K562 (cell line): ENCODE data around the gene CALCOCO2. TPM values are rescaled to one million over a fixed set of nuclear protein-coding genes. Genes with fewer than 3 reads are reported as not detected.

Experiments
- ATAC-seq: fragments of 200-7000 bp; cut with Tn5 transposase; 3 replicates; pipeline ENCODE4 v1.9.1; 2020; ENCODE audit warnings: moderate library complexity
- BruUV-seq: library from RNA; stranded (reverse); fragments of 400-500 nt; replicated peaks from 2 replicates; lab custom pipeline; 2021; lab: Mats Ljungman, UMichigan
- CTCF ChIA-PET: fragments of 300-600 bp; formaldehyde crosslinking; extraction: SDS; loops from one replicate; lab custom pipeline; 2021; ENCODE audit warnings: low intra/inter-chr PET ratio; lab: Yijun Ruan, JAX
- POLR2A ChIA-PET: fragments of 300-600, 350-650 bp; sonication (Branson Sonifier 250); formaldehyde crosslinking; extraction: SDS; loops from one replicate; lab custom pipeline; 2021; ENCODE audit warnings: antibody characterized with exemption, inconsistent platforms; lab: Yijun Ruan, JAX
- DNase-seq, 4 experiments: peaks; one replicate each; pipeline versions ENCODE4 v3.0.0 to v3.0.0-alpha.2; 2011 to 2018; ENCODE audit warnings: low spot score in 3 of 4, mixed read lengths in 3 of 4; ENCODE audit errors: extremely low read depth in 1 of 4
- FAIRE-seq: peaks from 2 replicates; lab custom pipeline; 2011; peaks lifted over from hg19 to GRCh38; lab: Jason Lieb, UNC
- H2AFZ ChIP-seq: 2 replicates; pipeline ENCODE4 v1.6.0; 2011; ENCODE audit warnings: low read depth, low read length, control low read depth, inconsistent platforms
- H3K27ac ChIP-seq: fragments of 200-600 bp; 3 replicates; pipeline ENCODE4 v1.8.0; 2011; ENCODE audit warnings: low read depth, mild to moderate bottlenecking, control low read depth, inconsistent platforms, low read length, moderate library complexity, mixed read lengths; ENCODE audit errors: extremely low read depth
- H3K27me3 ChIP-seq, 2 experiments: fragments of 300-600 bp in 1 of 2; 2 replicates in 1 of 2; 3 replicates in 1 of 2; pipeline versions ENCODE4 v1.6.0 to v1.8.0; 2011; ENCODE audit warnings: inconsistent platforms in 2 of 2, low read length in 2 of 2, mild to moderate bottlenecking in 1 of 2, mixed read lengths in 1 of 2, moderate library complexity in 1 of 2; ENCODE audit not compliant: control insufficient read depth in 2 of 2, insufficient read depth in 2 of 2
- H3K36me3 ChIP-seq: fragments of 300-600 bp; 3 replicates; pipeline ENCODE4 v1.8.0; 2011; ENCODE audit warnings: mild to moderate bottlenecking, low read length, inconsistent platforms; ENCODE audit not compliant: control insufficient read depth, insufficient read depth
- H3K4me1 ChIP-seq, 2 experiments: fragments of 200-600 bp in 1 of 2; replicated peaks in 1 of 2; 2 replicates in 1 of 2; 3 replicates in 1 of 2; pipeline versions ENCODE4 v1.5.1 to v1.8.0; 2011; ENCODE audit warnings: inconsistent platforms in 2 of 2, low read length in 2 of 2, mild to moderate bottlenecking in 1 of 2, mixed read lengths in 1 of 2, moderate library complexity in 1 of 2; ENCODE audit not compliant: control insufficient read depth in 2 of 2, insufficient read depth in 2 of 2
- H3K4me2 ChIP-seq: 2 replicates; pipeline ENCODE4 v1.6.1; 2011; ENCODE audit warnings: low read length, control low read depth, inconsistent platforms, mixed read lengths; ENCODE audit not compliant: insufficient read depth
- H3K4me3 ChIP-seq: fragments of 200-600 bp; sonication (generic), shearing (Covaris generic); 2 replicates; pipeline ENCODE4 v1.5.1; 2016; ENCODE audit warnings: control low read depth, inconsistent platforms
- H3K79me2 ChIP-seq: fragments of 200-600 bp; 3 replicates; pipeline ENCODE4 v1.8.0; 2011; ENCODE audit warnings: low read length, inconsistent platforms; ENCODE audit not compliant: control insufficient read depth, insufficient read depth
- H3K9ac ChIP-seq, 2 experiments: 2 replicates each; pipeline versions ENCODE4 v1.6.0 to v1.6.1; 2011; ENCODE audit warnings: low read depth in 2 of 2, low read length in 2 of 2, control low read depth in 1 of 2, inconsistent platforms in 1 of 2, mild to moderate bottlenecking in 1 of 2, mixed read lengths in 1 of 2; ENCODE audit not compliant: insufficient read depth in 1 of 2
- H3K9me1 ChIP-seq: one replicate; pipeline ENCODE4 v1.6.0; 2011; ENCODE audit warnings: inconsistent platforms, mild to moderate bottlenecking, low read length, moderate library complexity; ENCODE audit not compliant: control insufficient read depth, insufficient read depth
- H3K9me3 ChIP-seq: replicated peaks from 2 replicates; pipeline ENCODE4 v1.5.1; 2011; ENCODE audit warnings: low read depth, low read length, inconsistent platforms; ENCODE audit not compliant: control insufficient read depth, insufficient read depth
- H4K20me1 ChIP-seq: replicated peaks from 2 replicates; pipeline ENCODE4 v1.6.1; 2011; ENCODE audit warnings: low read length, inconsistent platforms, mixed read lengths; ENCODE audit not compliant: control insufficient read depth, insufficient read depth
- BCOR ChIP-seq: fragments of 450-650 bp; IDR thresholded peaks from 2 replicates; pipeline ENCODE4 v1.6.1; 2016
- HDAC3 ChIP-seq: fragments of 450-650 bp; IDR thresholded peaks from 2 replicates; pipeline ENCODE4 v1.6.1; 2018; ENCODE audit warnings: borderline replicate concordance, mild to moderate bottlenecking, moderate library complexity; ENCODE audit not compliant: partially characterized antibody
- KDM1A ChIP-seq, 2 experiments: fragments of 450-650 bp; IDR thresholded peaks; 2 replicates each; pipeline ENCODE4 v1.6.1; 2016; ENCODE audit warnings: mild to moderate bottlenecking in 2 of 2
- RBM25 ChIP-seq: fragments of 200-400 bp; formaldehyde crosslinking; IDR thresholded peaks from 2 replicates; pipeline ENCODE4 v1.6.1; 2018; ENCODE audit warnings: low read length, low read depth, moderate library complexity; ENCODE audit not compliant: severe bottlenecking
- SNRNP70 ChIP-seq: fragments of 200-400 bp; formaldehyde crosslinking; optimal IDR thresholded peaks from 2 replicates; pipeline ENCODE3; 2017; ENCODE audit warnings: low read depth, low read length
- ZNF121 ChIP-seq: sonication (generic); formaldehyde crosslinking; conservative IDR thresholded peaks from 2 replicates; pipeline ENCODE4 v1.8.0; 2022; ENCODE audit warnings: missing genetic modification reagents
- WGBS: fragments of 100-300 bp; shearing (Covaris generic); methylation state at CpG from one replicate; pipeline ENCODE4 v1.1.6; 2016; ENCODE audit warnings: low coverage, mixed read lengths; ENCODE audit not compliant: insufficient coverage; ENCODE audit errors: missing lambda C conversion rate; 5-methylcytosine and 5-hydroxymethylcytosine counted together
- in situ Hi-C: fragments of 300-500 bp; cut with MboI; formaldehyde crosslinking; loops from 4 replicates; pipeline ENCODE4 v1.15.0; 2018; ENCODE audit warnings: inconsistent platforms, mixed read lengths
- intact Hi-C: fragments of 100-400 bp; cut with micrococcal nuclease; formaldehyde crosslinking; loops from 2 replicates; pipeline ENCODE4 v1.14.2; 2022
- polyA plus RNA-seq, 8 experiments: library from polyadenylated mRNA; depleted of rRNA in 4 of 8; stranded (reverse) in 5 of 8; unstranded in 3 of 8; fragments of >200 nt; fragmentation: Nextera tagmentation in 2 of 8; fragmentation: Illumina TruSeq in 1 of 8; extraction: Ambion mirVana in 2 of 8; extraction: Trizol in 1 of 8; gene quantifications; 2 replicates each; pipeline versions ENCODE4 v1.2.1 to v1.2.3, GENCODE V29; 2011 to 2014; ENCODE audit warnings: inconsistent platforms in 1 of 8, missing spikeins in 1 of 8
- total RNA-seq, 7 experiments: library from RNA; depleted of rRNA in 6 of 7; stranded (reverse); fragments of >200 nt in 6 of 7; fragmentation: Illumina TruSeq in 2 of 7; extraction: Trizol in 2 of 7; gene quantifications; 2 replicates each; pipeline versions ENCODE4 v1.2.1 to v1.2.3, GENCODE V29; 2011 to 2021; ENCODE audit warnings: low replicate concordance in 1 of 7
- TF ChIP-seq, protein P1 (sequence below): sonication (generic); IDR thresholded peaks from 2 replicates; pipeline ENCODE4 v1.6.1; 2016

CALCOCO2 gene
- total and polyA plus RNA-seq, 9 of the 15 experiments (the other 6 are each of a cell fraction or from before 2014, with no cell fraction given) = 24.1 to 87.3 (median 67.5) TPM

DNA sequence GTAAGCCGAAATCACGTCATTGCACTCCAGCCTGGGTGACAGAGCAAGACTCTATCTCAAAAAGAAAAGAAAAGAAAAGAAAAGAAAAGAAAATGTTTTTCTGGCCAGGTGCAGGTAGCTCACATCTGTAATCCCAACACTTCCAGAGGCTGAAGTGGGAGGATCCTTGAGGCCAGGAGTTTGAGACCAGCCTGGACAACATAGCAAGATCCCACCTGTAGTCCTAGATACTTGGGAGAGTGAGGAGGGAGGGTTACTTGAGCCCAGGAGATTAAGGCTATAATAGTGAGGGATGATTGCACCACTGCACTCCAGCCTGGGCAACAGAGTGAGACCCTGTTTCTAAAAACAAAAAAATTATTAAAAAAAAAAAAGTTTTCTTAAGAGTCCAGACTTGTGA, 59.3 kb downstream of the CALCOCO2 start:
- Histone ChIP-seq H3K4me3 (no peak overlapping the region), H3K27ac (no peak overlapping the region), H3K4me2 (no peak overlapping the region), H3K9me3 (no peaks in the 10 kb centered on the region; the same call in 1 of the 2 replicates), H3K9ac (no peak overlapping the region), H3K79me2 (peaks cover 27% of the 10 kb centered on the region), H3K4me1 (peaks cover 4 to 8% of the 10 kb centered on the region in 2 experiments; a peak in 3 of 5 replicates), H3K36me3 (peaks cover 17% of the 10 kb centered on the region; the same call in 2 of the 3 replicates), H2AFZ (no peak overlapping the region), H3K27me3 (no peaks in the 10 kb centered on the region), H3K9me1 (no peaks in the 10 kb centered on the region), H4K20me1 (no peaks in the 10 kb centered on the region)
- ChIA-PET CTCF (no interaction called here), POLR2A (interaction anchor here (0.6 kb wide), 1 partner anchor 12 kb away, joined by 3 read pairs; no protein-coding TSS in a partner anchor)
- intact Hi-C loops (loop anchor here (5.0 to 10.0 kb wide), 2 partner anchors 135 to 302 kb away; no protein-coding TSS in a partner anchor), in situ Hi-C loops (no loop called here)
- peak; percentile 99 for TF ChIP-seq ZNF121 (CRISPR knock-in tag)
- no peak for TF ChIP-seq HDAC3
- no peak for TF ChIP-seq SNRNP70
- 0 out of 4 replicates have a peak, but pooled peaks of 1 of the 2 experiments have one; percentile 34 for TF ChIP-seq KDM1A (IDR thresholded peaks at IDR 0.05)
- TF ChIP-seq, protein P1, sequence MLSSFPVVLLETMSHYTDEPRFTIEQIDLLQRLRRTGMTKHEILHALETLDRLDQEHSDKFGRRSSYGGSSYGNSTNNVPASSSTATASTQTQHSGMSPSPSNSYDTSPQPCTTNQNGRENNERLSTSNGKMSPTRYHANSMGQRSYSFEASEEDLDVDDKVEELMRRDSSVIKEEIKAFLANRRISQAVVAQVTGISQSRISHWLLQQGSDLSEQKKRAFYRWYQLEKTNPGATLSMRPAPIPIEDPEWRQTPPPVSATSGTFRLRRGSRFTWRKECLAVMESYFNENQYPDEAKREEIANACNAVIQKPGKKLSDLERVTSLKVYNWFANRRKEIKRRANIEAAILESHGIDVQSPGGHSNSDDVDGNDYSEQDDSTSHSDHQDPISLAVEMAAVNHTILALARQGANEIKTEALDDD = no peak
- peak; percentile 61 for TF ChIP-seq RBM25
- 0 out of 2 replicates have a peak, but pooled peaks have one; percentile 53 for TF ChIP-seq BCOR
- no peak for DNase-seq
- 90% methylated on average over 2 of the region's 2 CpGs for WGBS
- ATAC-seq = no peak
- no peak for FAIRE-seq
- no TSS peak for BruUV-seq
